Fibroblast of skin of left biceps (primary cell): ENCODE measurements around the gene CACNB1.

Experiments
- DNase-seq, 2 experiments: peaks; one replicate each; pipeline ENCODE4 v3.0.0-alpha.2; 2013; ENCODE audit warnings: low read depth in 2 of 2

Gene CACNB1

GRCh38 chr17:39225959-39226683 lies 28.7 kb upstream of the CACNB1 start:
- DNase-seq: no peak

- DNase-seq: no peak
These were observed 28.0 kb upstream of the CACNB1 start, which contains the start of gene STAC2 for GRCh38 chr17:39225308-39225958. STAC2 (minus strand) TSS chr17:39225945; CDS start chr17:39225502, 443 bp downstream.

GRCh38 chr17:39224778-39225307 lies 27.4 kb upstream of the CACNB1 start:
- no peak for DNase-seq

GRCh38 chr17:39223907-39224777 lies 26.7 kb upstream of the CACNB1 start:
- DNase-seq: no peak

DNA sequence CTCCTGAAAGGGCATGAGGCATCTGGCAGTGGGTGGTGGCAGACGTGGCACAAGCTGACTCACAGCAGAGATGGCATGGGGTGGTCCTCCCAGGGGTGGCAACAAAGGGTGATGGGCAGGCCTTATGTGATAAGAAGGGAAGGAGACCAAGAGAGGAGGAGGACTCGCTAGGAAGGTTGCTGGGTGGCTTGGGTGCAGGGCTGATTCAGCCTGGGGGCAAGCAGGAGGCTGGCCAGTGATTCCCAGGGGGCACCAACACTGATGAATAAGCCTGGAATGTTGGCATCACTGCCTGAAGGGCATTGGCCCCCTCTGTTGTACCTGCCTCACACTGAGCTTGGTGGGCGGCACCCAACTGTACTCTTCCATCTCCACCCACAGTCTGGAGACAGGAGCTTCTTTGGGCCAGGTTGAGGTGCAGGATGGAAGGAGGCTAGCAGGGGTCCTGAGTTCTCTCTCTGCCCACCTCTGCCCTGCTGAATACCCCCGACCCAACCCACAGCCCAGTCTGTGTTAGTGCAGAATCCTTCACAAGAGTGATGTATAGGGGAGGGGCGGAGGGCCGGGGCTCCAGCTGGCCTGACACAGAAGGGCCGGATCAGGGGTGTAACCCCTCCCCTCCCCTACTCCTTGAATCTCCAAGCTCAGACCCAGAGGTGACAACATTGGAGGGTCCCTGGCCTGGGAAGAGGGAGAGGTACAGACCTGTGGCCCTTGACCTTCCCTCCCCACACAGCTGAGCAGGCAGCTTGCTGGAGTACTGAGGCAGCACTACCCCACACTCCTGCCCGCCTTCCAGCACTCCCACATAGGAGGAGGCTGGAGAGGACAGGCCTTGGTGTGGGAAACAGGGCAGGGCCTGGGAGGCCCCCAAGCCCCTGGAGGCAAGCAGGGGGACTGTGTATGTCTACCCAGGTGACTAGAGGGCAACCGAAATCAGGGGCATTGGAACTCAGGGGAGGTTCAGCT lies 25.7 kb upstream of the CACNB1 start:
- no peak for DNase-seq

DNA sequence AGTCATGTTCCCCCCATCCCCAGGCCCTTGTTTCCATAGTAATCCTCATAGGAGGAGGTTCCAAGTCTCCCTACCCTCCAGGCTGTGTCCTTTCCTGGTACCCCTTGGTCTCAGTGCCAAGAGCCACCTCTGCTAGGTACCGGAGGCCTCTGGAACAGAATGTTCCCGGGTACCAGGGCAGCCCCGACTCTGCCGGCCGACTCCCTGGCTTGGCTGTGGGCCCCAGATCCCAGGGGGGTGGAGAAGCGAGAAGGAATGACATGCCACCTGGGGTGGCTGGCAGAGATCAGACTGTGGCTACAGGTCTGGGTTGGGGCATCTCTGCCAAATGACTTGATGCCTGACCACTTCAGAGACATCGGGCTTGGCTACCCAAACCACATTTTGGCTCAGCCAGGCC lies 24.7 kb upstream of the CACNB1 start:
- no peak for DNase-seq

DNA sequence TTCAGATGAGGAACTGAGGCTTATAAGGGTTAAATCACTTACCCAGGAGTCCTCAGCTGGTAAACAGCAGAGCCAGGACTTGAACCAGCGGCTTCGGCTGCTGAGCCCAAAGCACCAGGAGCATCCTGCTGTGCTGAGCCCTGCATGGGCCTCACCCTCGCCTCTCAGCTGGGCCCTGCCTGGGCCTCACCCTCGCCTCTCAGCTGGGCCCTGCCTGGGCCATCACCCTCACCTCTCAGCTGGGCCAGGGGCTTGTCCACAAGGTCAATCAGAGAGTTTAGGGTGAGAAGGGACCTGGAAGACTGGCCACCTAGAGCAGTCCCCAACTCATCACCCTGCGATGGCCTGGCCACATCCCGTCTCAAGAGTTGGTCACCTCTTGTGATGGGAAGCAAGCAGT lies 24.1 kb upstream of the CACNB1 start:
- DNase-seq: no peak

DNA sequence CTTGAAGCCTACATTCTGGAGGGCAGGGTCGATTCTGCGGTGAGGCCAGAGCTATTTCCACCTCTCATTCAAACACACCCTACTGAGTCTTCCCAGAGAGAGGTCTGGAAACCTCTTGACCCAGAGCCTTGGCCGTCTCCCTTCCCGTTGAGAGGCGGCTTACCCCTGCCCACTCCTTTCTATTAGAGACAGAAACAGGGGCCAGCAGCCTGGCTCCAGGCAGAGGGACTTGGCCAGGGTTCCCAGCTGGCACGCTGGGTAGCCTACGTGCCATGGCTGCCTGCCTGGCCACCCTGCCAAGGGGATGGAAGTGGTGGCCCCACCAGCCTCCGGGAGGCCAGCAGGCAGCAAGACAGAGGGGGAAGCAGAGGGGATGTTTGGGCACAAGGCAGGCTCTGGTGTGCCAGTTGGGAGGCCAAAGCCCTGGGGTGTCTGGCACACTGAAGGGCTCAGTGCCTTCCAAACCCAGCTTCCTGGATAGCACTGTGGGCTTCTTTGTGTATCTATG lies 22.2 kb upstream of the CACNB1 start:
- DNase-seq: no peak

DNA sequence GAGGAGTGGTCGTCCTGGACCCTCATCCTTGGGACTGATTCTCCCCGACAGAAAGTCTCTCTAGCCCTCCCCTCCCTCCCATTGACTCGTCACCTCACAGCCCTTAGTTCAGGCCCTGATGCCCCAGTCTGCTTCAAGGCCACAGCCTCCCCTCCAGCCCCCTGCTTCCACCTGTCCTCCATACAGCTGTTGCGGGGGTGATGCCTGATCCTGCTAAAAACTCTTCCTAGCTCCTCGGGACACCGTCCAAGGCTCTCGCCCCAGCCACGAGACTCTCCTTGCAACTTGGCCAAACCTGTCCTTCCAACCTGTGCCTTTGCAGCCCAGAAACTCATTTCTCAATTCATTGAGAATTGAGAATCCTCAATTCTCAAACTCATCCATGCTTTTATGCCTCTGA lies 21.4 kb upstream of the CACNB1 start:
- no peak for DNase-seq

- DNase-seq: no peak
These were observed 20.4 kb upstream of the CACNB1 start for GRCh38 chr17:39217734-39218369.

DNA sequence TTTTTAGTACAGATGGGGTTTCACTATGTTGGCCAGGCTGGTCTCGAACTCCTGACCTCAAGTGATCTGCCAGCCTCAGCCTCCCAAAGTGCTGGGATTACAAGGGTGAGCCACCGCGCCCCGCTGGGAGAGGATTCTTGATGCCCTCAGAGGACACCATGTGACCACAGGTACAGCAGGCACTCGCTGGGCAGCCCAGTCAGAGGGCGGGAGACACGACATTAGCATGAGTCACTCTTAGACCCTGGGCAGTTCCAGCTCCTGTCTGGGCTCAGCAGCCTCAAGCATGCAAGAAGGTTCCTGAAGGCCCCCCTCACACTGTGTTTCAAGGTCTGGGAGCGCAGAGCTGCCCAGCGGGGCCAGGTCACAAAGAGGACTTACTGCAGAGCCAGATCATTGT lies 16.4 kb upstream of the CACNB1 start:
- DNase-seq: no peak

- no peak for DNase-seq
These were observed 15.5 kb upstream of the CACNB1 start for GRCh38 chr17:39212841-39213480.

DNA sequence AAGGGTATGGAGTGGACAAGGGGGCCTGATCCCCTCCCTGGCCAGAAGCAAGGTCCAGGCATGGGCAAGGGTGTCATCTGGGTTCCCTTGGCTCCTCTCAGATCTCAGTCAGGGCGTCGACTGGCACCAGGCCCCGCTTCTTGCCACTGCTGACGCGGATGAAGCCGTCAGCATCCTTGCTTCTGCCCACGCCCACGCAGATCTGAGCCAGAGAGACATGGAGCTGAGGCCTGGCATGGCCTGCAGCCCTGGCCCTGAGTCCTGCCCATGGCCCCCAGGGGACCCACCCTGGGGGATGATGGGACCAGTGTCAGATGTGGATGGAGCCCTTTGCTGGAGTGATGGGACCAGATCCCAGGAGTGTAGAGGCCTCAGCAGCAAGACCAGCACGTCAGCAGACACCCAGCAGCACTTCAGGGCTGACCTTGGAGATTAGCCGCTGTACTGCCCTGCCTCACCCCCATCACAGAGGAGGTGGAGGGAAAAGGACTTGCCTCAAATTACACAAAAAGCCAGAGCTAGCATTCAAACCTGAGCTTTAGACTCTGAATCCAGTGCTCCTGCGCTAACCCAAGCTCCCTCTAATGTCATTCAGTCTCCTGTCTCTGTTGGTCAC lies 14.8 kb upstream of the CACNB1 start:
- no peak for DNase-seq

GRCh38 chr17:39210093-39210434 lies 12.6 kb upstream of the CACNB1 start:
- DNase-seq: no peak

DNA sequence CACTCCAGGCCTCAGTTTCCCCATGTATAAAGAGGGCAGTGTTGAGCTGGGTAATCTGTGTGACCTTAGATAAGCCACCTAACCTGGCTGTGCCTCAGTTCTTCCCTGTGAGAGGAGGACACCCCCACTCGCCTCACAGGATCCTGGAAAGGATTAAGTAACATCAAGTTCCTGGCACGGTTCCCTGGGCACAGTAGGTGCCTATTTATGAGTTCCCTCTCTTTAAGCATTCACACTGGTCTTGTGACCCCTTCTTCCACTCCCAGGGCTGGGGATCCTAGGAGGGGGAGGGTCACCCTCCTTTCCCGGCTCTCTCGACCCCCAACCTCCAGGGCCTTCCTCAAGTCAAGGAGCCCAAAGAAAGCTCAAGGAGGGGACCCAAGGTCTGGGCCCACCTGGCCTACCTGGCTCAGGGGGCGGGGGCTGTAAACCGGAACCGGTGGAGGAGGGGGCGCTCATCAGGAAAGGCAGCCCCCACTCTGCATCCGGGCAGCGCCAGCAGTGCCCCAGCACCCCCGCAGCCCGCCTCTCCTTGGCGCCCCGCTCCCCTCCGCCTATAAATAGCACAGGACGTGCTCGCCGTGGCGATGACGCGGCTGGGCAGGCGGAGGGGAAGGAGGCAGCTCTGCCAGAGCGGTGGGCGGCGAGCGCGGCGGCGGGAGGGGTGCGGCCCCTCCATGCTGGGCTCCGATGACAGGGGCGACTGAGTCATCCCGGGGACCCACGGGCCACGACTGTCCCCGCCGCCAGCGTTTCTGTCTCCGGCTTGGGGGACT lies 12.0 kb upstream of the CACNB1 start:
- no peak for DNase-seq

DNA sequence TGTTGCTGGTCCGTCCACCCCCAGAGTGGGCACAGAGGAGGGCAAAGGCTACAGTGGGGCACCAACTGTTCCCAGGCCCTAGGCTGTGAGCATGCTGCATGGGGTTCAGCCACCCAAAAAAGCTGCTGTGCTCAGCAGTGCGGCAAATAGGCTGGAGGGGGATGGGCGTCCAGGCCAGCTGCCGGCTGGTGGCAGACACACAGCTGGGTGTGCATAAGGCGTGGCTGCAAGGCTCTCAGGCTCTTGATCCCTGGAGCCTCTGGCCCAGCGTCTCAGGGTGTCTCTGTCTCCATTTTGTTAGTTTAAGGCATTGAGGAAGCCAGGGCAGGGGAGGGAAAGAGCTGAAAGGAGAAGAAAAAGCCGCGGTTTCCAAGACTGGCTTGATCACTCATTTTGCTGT lies 11.4 kb upstream of the CACNB1 start:
- DNase-seq: no peak

DNA sequence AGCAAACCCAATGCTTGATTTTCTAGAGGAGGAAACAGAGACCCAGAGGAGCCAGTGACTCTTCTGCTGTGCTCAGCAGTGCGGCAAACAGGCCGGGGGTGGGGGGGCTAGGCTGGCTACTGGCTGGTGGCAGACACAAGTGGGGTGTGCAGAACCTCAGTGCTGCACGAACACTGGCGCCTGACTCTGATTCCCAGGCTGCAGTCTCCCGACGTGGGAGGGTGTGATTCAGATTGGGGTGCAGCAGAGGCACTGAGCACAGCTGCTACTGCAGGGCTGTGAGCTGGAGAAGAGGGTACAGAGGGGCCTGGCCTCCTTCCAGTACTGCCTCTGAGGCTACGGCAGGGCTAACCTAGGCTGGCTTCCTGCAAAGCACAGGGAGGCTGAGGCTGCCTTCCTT lies 10.7 kb upstream of the CACNB1 start:
- DNase-seq: no peak

GRCh38 chr17:39205112-39205526 lies 7.7 kb upstream of the CACNB1 start:
- DNase-seq: no peak

DNA sequence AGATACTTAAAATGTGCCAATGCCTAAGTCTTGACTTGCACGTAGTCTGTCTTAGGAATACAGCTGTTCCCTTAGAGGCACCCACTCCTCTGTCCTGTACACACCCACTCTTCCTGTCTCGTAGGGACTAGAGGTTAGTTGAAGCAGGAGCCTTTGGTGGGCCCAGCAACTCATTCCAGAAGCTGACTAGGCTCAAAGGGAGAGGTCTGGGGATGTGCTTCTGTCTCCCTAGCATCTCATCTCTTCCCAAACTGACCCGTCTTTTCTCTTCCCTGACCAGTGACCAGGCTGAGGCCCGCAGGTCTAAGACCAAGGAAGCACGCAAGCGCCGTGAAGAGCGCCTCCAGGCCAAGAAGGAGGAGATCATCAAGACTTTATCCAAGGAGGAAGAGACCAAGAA lies 6.8 kb upstream of the CACNB1 start:
- no peak for DNase-seq
